ENCODE data around the gene PADI2.
"Not testable (repeated sequence)": the region's sequence is repeated elsewhere in the genome, so short reads cannot be mapped to it uniquely, and the experiment has no call there.

Gene PADI2

DNA sequence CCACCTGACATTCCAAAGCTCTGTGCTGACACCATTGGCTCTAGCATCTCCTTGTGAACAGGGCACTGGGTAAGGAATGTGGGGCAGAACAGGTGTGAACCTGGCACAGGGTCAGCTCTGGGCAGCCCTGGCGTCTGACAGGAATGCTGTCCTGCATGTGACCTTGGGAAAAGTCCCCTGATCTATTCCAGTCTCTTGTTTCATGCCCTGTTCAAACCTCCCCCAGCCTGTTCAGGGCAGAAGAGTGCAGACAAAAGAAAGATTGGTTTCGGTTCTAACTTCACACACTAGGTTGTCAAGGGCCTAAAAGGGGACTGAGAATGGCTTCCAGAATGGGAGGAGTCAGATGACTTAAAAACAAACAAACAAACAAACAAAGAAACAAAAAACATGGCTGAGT lies 37.8 kb downstream of the PADI2 start:
- DNase-seq (ENCODE audit: low read depth in 3 of 3), result no peak

DNA sequence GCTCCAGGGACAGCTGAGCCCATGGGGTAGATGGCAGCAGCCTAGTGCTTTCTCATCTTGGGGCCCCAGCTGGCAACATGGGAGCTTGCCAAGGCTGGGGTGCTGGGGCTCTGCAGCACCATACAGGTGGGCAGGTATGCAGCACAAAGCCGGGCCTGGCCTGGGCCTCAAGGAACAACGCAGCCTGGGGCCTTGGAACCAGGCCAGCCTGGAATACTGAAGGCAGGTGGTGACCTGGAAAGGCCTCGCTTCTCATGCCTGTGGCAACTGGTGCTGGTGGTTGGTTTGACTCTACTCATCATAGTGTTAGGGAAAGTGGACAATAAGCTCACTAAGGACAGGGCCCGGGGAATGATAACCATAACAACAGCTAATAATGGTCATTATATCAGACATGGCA lies 38.4 kb downstream of the PADI2 start:
- no peak for DNase-seq (ENCODE audit: low read depth in 3 of 3)

DNA sequence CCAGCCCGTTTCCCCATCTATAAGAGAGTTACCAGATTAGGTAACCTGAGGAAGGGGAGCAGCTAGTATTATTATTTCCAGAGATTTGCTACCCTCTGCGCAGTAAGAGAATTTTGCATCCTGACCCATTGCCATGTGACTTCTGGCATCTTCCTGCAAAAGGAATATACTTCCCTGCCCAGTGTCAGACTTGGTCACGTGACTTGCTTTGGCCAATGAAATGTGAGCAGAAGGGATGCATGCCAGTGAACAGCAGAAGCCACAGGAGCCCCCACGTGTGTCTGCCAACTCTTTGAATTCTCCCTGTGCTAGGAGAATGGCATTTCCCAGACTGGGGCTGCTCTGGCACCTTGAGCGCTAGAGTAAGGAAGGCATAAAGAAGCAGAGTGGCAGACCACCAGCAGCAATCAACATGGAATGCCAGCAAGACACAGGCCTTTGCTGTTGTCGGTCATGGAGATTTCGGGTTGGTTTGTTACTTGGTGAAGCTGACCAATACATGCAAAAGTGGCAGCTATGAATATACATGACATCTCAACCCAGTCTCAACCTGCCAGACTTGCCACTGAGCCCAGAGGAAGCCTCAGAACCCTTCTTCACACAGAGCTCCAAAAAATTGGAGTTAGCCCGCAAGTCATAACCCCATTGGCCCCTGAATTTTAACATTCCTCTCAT lies 39.0 kb downstream of the PADI2 start:
- DNase-seq (ENCODE audit: low read depth in 3 of 3), result no peak

DNA sequence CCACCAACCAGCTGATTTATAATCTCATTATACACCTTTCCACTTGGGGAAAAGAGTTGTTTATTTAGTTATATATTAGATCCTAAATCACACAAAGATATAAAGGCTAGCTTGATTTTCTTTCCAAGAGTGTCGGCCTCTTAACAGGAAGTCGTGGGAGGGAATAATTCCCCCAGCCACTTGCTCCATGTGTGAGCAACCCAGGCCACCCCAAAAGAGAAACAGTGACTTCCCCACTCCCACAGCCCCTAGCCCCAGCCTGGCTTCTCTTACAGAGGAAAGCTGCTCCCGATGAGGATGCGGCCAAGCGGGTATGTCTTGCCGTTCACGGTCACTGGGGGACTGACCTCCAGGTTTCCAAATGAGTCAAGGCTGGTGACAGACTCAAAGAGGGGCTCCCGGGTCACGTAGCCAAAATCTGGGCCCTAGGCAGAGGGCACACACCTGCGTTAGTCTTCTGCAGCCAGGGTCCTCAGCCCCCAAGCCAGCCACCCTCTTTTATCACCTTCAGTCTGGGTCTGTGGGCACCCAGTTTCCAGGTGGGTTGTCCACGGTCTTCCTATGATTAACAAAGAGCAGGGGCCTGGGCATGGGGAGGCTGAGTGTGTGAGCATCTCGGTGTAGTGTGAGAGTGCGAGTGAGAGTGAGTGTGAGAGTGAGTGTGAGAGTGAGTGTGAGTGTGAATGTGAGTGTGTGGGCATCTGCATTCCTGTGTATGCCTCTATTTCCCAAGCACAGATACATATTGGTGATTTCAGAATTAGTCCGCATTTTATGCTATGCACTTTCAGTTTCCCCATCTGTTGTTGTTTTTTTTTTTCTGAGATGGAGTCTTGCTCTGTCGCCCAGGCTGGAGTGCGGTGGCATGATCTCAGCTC lies 40.0 kb downstream of the PADI2 start:
- no peak for DNase-seq (ENCODE audit: low read depth in 3 of 3)

DNA sequence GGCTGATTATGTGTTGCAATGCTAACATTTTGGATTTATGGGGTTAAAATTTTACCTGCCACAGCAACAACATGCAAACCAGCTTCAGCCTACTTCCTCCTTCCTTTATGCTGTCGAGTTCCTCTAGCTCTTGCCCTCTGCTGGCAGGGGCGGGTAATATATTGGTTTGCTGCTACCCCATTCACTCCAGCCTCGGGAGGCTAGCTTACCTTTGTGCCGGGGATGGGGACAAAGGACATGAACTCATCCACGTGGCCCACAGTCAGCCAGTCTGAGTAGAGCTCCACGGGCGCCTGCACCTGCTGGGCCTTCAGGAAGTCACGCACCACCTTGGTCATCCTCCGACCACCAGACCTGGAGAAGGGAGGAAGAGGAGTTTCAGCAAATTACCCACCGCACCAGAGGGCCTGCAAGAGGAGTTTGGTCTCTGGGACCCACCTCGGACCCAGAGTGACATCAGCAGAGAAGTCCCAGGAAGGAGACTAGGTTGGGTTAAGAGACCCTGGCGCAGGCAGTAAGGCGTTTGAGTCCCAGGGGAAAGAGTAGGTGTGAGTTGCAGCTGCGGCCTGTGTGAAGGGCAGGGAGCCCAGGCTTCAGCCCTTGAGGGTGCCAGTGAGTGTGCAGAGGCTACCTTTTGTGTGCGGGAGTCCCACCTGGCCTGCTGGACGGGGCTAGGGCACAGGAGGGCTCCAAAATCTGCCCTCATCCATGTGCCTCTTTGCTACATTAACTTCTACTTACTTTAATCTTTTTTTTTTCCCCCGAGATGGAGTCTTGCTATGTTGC lies 43.6 kb downstream of the PADI2 start:
- no peak for DNase-seq (ENCODE audit: low read depth in 3 of 3)

DNA sequence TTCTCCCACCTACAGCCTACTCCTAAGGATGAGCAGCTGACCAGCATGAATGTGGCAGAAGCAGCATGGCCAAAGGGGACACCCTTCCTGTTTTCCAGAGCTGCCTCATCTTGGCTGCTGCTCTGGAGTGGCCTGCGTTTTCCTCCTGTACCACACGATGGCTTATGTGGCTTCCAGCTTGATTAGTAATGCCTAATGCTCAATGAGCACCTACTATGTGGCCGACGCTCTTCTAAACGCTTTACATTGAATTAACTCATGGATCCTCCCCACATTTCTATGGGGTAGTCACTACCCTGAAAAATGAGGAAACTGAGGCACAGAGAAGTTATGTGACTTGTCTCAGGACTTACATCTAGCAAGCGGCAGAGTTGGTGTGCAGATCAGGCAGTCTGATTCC lies 47.5 kb downstream of the PADI2 start:
- DNase-seq (ENCODE audit: low read depth in 3 of 3), result no peak

DNA sequence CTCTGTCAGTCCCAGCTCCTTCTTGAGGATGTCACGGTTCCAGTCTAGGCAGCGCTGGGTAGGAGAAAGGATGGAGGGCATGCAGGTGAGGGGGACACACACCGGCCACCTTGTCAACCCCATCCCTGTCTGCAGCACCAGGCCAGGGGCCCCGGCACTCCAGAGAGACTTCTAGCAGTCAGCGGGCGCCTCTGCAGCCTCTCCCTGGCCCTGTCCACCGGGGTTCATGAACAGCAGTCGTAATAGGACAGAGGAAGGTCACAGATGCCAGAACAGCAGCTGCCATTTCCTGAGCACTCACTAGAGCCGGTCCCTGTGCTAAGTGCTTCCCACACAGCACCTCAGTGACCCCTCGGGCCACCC lies 49.1 kb downstream of the PADI2 start:
- DNase-seq (ENCODE audit: low read depth in 3 of 3), result no peak

DNA sequence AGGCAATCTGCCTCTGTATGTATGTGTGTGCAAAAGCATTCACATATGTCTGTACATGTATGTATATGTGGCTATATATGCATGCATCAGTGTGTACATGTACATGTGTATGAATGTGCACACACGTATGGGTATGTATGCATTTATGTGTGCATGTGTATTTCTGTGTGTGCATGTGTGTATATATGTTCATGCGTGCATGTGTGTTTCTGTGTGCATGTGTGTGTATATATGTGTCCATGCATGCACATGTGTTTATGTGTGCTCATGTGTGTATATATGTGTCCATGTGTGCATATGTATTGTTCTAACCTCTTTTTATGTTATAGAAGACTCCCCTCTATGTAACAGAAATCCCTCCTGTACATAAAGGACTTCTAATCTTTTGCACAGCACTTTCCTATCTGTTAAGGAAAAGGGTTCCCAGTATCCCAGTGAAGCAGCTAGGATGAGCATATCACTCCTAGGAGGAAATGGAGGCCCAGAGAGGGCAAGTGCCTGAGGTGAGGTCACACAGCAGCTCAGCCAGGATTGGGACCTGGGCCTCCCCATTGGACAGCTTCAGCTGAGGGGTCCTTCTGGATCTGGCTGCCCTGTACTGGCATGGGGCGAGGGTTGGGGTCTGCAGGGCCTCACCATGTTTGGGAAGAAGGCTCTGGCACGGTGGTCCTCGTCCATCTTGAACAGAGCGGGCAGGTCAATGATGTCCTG lies 49.6 kb downstream of the PADI2 start:
- no peak for DNase-seq (ENCODE audit: low read depth in 3 of 3)

DNA sequence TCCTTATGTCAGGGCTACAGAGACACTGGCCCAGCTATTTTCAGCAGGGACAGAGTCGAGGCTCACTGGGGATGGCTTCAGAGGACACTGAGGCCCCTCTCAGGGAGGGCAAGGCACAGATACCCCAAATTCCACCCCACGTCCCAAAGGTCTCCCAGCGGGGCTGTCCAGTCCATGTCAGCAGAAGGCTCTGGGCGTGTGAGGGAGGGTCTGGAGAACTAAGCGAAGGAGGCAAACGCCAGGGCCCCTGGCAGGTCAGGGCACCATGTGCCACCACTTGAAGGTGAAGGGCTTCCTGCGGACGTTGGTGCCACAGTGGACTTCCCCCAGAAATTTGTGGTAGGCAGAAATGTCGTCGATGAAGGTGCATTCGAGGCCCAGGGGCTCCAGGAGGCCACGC lies 50.5 kb downstream of the PADI2 start:
- no peak for DNase-seq (ENCODE audit: low read depth in 3 of 3)

DNA sequence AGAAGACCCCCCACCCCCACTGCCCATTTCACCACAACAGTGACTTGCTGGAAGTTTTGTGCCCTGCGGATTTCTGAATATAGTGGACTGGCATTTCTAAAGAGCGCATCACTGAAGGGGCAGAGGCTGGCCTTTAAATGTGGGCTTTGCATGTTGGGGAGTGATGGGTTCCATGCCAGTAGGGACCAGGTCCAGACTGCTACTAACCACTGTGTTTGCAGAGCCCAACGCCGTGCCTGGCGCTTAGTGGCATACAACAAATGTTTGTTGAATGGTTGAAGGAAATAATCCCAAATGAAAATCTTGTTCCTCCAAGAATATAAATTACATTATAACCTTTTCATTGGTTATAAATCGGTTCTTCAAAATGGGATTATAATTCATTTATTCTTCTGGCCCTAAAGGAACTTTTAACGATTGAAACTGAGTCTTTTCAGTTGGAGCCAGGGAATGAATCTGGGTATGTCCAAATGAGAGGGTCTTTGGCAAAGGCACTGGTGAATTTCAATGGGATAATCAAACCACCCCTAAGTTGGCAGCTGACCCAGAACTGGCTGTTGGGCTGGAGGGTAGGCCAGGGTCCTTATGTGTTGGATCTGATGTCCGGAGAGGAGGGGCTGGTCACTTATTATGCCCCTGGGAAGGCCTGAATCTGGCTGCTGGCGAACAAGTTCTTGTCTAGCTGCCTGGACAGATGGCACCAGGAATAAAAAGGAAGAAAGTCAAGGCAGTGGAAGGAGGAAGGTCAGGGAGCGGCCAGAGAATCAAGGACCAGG lies 51.6 kb downstream of the PADI2 start:
- no peak for DNase-seq (ENCODE audit: low read depth in 3 of 3)

DNA sequence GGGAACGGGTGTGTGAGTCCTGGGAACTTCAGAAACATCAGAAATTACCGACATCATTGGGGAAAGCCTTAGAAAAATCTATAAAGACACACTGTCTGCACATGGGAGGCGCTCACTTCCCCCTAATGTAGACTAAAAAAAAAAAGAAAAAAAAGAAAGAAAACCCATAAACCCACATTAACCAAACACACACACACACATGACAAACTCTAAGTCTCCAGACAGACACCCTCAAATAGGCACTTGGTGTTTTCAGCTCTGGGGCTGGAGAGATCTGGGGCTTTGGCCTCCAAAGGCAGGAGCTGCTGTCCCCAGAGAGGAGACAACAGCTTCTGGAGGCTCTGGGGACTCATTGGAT lies 52.2 kb downstream of the PADI2 start:
- no peak for DNase-seq (ENCODE audit: low read depth in 3 of 3)

DNA sequence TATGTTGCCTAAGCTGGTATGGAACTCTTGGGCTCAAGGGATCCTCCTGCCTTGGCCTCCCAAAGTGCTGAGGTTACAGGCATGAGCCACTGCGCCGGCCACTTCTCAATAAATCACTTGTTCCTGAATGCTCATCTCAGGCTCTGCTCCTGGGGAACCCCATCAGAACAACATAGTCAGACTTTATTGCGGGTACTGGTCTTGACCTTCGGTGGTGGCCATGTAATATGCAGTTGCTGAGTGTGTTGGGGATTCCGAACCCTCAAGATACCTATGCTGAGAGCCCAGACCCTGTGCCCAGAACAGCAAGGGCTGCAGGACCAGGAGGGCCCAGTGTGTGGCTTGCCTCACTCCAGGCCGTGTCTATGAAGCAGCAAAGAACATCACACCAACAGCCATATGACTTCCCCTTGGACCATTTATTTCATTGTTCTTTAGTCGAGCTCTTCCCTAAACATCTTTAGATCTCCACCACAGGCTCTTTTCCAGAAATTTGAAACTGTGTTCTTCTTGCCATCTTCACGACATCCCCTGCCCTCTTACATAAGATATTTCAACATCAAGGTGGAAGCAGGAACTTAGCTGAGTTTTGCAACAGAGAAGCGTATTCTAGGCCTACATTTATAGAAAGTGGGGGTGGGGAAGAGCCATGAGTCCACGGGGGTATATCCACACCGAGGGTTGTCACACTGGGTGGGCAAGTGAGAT lies 52.7 kb downstream of the PADI2 start:
- DNase-seq (ENCODE audit: low read depth in 3 of 3), result no peak

DNA sequence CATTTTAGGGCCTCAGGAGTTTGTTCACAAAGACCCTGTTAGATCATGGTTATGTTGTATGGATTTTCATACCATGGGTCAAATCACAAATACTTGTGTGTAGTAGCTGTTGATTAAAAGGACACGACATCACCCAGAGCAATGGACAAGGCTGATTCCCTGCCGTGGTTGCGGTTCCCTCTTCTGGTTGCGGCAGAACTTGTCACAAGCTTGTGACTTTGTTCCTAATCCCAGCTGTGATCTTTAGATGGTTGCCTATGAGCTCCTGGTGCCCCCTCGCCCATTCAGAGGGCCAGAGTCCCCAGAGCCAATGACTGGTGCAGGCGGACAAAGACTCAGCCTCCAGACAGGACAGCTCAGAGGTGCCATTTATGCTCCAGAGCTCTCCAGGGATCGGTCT lies 53.6 kb downstream of the PADI2 start:
- no peak for DNase-seq (ENCODE audit: low read depth in 3 of 3)

DNA sequence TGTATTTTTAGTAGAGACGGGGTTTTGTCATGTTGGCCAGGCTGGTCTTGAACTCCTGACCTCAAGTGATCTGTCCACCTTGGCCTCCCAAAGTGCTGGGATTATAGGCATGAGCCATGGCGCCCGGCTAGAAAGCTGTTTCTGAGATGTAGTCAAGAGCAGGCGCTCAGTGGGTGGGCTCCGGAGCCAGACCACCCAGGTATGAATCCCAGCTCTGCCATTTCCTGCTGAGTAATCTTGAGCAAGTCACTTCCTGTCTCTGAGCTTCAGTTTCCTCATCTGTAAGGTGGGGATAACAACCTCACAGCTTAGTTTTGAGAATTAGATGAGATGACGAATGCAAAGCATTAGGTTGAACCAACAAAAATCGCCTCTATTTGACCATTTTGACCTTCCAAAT lies 56.5 kb downstream of the PADI2 start:
- not testable (repeated sequence) for DNase-seq (ENCODE audit: low read depth in 3 of 3)

DNA sequence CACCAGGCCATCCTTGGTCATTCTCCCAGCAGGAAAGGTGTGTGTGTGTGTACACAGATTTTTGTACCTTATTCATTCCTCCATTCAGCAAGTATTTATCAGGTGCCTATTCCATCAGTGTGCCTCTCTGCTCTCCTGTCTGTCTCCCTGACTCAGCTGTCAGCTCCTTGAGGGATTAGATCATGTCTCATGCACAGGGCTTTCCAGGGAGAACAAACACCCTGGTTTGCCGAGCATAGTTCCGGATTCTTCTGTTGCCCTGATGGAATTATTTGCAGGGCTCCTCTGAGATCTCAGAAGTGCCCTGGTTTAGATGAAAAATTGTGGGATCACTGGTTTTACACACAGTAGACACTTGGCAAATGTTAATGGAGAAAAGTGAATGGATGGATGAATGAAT lies 57.4 kb downstream of the PADI2 start:
- no peak for DNase-seq (ENCODE audit: low read depth in 3 of 3)

DNA sequence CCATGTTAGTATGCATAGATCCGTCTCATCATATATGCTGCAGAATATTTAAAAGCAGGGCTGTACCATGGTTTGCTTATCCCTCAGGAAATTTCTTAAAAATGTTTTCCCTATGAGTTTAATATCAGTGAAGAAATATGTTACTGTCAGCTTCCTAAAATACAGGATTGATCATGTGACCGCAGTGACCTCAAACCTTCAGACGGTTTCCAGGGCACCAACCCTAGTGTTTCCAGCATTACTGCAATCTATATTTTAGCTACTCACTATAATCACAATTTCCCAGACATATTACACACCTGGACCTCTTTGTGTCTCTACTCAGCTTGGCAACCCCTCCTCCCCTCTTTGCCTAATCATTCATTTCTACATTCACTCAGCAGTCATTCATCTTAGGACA lies 57.8 kb downstream of the PADI2 start:
- no peak for DNase-seq (ENCODE audit: low read depth in 3 of 3)

DNA sequence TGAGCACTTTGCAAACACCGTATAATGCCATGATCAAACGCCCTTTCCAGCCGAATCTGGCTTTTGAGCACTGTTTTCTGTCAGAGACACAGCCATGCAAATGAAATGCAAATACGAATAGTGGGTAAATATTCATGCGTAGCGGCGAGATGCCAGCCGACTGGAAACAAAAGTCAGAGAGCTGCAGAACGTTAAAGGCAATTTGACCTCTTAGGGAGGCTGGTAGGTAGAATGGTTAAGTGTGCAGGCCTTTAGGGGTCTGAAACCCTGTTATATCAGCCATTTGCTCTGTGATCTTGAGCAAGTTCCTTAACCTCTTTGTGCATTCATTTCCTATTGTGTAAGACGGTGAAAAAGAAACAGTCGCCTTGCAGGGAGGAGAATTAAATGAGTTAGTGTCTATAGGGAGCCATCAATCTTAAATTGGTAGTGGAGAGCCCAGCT lies 58.9 kb downstream of the PADI2 start:
- DNase-seq (ENCODE audit: low read depth in 3 of 3), result no peak

DNA sequence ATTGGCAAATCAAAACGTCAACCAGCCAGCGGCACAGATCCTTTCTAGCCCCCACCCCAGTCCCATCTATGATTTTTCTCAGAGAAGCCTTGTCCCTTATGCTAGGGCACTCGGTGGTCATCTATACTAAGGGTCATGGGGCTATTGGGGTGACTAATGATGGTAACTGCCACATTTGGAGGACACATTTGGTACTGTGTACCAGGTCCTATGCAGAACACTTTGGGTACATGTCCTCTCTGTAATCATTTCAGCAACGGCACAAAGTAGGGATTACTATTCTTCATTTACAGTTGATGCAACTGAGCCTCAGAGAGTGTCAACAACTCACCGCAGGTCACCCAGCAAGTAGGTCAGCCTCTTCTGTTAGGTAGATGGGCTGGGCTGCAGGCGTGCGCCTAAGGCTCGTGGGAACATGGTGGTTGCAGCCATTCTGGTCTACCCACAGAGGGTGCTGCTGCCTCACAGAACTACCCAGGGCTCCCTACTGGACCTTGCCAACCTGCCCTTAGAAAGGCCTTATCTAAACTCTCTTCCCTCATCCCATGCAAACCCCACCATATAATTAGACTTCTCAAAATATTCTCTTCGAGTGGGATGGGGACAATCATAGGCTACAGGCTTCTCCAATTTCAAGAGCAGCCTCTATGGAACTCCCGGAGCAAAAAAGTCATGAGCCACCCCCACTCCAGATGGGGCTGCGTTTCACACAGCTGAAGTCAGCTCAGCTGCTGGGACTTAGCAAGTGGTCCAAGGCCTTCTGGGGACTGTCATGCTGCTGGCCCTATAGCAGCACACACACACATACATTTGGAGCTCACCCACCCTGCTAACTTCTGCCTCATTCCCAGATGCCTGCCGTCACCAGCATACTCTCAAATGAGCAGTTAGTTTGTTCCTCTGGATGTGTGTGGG lies 59.6 kb downstream of the PADI2 start:
- DNase-seq (ENCODE audit: low read depth in 3 of 3), result peak in 1 of 3 experiments; percentile 19

DNA sequence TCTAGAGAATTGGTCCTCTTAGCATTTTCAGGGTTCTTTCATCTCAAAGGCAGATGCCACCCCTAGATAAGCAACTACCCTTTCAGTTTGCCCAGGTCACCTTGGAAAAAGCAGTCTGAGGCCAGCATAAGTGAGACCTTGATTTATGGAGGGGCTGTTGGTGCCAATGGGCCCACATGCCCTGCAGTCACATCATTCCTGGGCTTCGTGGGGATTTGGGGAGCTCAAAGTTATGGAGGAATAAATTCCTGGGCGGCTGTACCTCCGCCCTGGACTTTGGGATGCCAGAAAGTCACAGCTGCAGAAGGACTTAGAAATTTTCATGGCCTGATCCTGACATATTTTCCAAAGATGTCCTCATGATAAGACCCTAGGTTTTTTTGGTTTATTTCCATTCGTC lies 62.7 kb downstream of the PADI2 start:
- DNase-seq (ENCODE audit: low read depth in 3 of 3), result no peak

DNA sequence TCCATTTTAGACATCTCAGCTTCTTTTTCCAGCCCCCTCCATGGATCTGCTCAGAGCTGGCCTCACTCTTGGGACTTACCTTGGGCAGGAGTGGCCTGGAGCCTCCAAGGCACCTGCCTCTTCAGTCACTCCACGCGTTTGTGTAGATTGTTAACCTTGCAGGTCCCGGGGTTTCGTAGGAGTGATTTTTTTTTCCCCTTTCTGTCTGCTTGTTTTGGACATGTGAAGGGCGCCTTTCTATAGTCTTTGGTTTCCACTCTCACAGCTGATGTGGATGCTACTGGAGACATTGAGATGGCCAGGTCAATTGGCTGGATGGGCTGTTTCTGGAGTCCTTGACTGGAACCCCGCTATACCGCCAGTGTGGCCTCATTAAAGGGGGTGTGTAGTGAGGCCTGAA lies 63.5 kb downstream of the PADI2 start:
- no peak for DNase-seq (ENCODE audit: low read depth in 3 of 3)

Measured in stimulated activated CD4-positive, alpha-beta T cell treated with anti-CD3 and anti-CD28 coated beads, TNF-alpha, amount 100 ng/mL, for 24 hours (primary cell).